Transverse colon (tissue), 4 donors: ENCODE data around the gene GBX1.

ENCODE experiments used
- EP300 ChIP-seq: sonication (generic); formaldehyde crosslinking; IDR thresholded peaks from one replicate; pipeline ENCODE4 v1.6.1; 2017; ENCODE audit warnings: antibody characterized with exemption, low read depth
- POLR2A ChIP-seq: fragments of 450-650 bp; IDR thresholded peaks from one replicate; pipeline ENCODE4 v1.6.1; 2016; ENCODE audit warnings: antibody characterized with exemption, mild to moderate bottlenecking, moderate library complexity
- POLR2AphosphoS5 ChIP-seq, 3 donors: sonication (generic); formaldehyde crosslinking; IDR thresholded peaks; one replicate each; pipeline ENCODE4 v1.6.1; 2016; ENCODE audit warnings: antibody characterized with exemption in 3 of 3
- TF ChIP-seq, protein P1 (sequence below), 5 experiments: fragments of 200-600 bp in 3 of 5; fragments of 450-650 bp in 2 of 5; sonication (generic) in 3 of 5; IDR thresholded peaks; 1 replicate in 2 of 5; 2 replicates in 3 of 5; pipeline ENCODE4 v1.5.1; 2016 to 2017; ENCODE audit warnings: antibody characterized with exemption in 5 of 5, inconsistent platforms in 3 of 5, mild to moderate bottlenecking in 2 of 5, moderate library complexity in 1 of 5

DNA sequence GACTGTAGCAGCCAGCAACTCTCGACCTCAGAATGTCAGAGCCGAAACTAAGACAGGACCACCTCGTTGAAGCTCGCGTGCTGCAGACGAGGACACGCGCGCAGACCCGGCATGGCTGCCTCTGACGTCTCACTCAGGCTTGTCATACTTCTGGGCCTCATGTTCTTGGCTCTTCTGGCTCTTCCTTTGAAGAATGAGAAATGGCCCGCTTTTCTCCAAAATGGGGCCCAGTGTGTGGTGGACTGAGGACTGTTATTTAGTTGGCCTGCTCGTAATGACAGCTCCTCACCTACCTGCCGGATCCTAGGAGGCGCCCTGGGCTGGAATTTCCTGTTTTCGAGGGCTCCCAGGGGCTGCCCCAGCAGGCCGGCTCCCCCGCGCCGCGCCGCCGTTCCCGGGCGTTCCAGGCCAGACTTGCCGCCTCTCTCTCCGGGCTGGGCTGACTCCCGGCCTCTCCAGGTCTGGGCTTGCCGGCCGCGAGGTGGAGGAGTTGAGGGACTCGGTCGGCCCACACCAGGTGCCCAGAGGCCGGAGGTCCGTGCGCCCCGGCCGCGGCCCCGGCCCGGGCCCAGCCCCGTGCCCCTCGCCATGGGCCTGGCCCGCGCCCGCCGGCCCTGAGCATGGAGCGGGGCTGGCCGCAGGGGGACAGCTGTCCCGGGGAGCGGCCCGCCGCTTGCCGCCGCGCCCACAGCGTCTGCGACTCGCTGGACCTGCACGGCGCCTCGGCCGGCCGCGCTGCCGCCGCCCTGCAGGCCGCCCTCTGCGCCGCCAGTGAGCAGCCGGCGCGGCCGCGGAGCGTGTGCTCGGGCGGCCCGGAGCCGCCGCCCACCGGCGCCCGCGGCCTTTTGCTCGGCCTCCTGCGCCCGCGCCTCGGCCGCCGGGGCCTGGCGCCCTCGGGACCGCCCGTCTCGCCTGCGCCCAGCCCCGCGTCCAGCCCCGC, 53.1 kb downstream of the GBX1 start:
- TF ChIP-seq, protein P1, sequence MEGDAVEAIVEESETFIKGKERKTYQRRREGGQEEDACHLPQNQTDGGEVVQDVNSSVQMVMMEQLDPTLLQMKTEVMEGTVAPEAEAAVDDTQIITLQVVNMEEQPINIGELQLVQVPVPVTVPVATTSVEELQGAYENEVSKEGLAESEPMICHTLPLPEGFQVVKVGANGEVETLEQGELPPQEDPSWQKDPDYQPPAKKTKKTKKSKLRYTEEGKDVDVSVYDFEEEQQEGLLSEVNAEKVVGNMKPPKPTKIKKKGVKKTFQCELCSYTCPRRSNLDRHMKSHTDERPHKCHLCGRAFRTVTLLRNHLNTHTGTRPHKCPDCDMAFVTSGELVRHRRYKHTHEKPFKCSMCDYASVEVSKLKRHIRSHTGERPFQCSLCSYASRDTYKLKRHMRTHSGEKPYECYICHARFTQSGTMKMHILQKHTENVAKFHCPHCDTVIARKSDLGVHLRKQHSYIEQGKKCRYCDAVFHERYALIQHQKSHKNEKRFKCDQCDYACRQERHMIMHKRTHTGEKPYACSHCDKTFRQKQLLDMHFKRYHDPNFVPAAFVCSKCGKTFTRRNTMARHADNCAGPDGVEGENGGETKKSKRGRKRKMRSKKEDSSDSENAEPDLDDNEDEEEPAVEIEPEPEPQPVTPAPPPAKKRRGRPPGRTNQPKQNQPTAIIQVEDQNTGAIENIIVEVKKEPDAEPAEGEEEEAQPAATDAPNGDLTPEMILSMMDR (IDR thresholded peaks at IDR 0.05): no peak
- TF ChIP-seq POLR2AphosphoS5 (IDR thresholded peaks at IDR 0.05) (no peak), POLR2A (no peak), EP300 (no peak)
